Measurements from ENCODE around the gene AP2A1. TPM values are rescaled to one million over a fixed set of nuclear protein-coding genes. Genes with fewer than 3 reads are reported as not detected.
A peak's percentile ranks its signal among the peaks of the same experiment; 100 is the strongest.

The AP2A1 gene
- total and polyA plus RNA-seq, 9 of the 15 experiments (the other 6 are each of a cell fraction or from before 2014, with no cell fraction given), result 0.55 to 150 (median 31.9) TPM

DNA sequence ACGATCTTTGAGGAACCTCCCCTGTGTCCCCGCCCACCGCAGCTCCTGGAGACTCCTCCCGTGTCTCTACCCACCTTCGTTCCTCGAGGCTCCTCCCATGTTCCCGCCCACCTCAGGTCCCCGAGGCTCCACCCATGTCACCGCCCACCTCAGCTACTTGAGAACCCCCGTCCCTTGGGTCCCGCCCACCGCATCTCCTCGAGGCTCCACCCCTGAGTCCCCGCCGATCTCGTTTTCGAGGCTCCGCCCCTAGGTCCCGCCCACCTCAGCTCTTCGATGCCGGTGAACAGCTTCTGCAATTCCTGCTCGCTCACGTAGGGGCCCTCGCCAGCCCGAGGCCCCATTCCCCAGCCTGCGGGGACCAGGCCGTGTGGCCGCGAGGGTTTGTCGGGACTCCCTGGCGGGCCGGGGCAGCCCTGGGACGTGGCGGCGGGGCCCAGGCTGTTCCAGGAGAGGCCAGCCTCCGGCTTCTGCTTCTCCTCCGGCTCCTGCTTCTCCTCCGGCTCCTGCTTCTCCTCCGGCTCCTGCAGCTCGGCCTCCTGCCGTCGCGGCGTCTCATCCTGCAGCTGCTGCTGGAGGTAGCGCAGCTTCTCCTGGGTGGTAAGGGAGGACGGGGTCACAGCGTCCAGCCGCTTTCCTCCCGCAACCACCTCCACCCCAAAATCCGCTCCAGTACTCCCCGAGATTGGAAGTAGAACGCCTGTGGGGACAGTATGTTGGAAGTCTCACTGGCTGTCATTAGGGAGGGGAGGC, 20.4 kb upstream of the AP2A1 start (continued):
- no peak for TF ChIP-seq STAT5A (IDR thresholded peaks at IDR 0.05; ENCODE audit: borderline replicate concordance, low read length)
- TF ChIP-seq RAD21 (CRISPR knock-in tag; conservative IDR thresholded peaks at IDR 0.05 in 1 of 2, IDR thresholded peaks at IDR 0.05 in 1 of 2), result peak in 1 of 2 experiments; percentile 29; a peak in 2 of 4 replicates
- no peak for TF ChIP-seq GTF2A2 (tag; IDR thresholded peaks at IDR 0.05)
- TF ChIP-seq, protein P1, sequence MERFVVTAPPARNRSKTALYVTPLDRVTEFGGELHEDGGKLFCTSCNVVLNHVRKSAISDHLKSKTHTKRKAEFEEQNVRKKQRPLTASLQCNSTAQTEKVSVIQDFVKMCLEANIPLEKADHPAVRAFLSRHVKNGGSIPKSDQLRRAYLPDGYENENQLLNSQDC (CRISPR knock-in tag; IDR thresholded peaks at IDR 0.05), result no peak
- TF ChIP-seq ZNF143 (CRISPR knock-in tag; IDR thresholded peaks at IDR 0.05), result no peak
- no peak for TF ChIP-seq CEBPB (tag; IDR thresholded peaks at IDR 0.05)
- TF ChIP-seq ILF3 (IDR thresholded peaks at IDR 0.05; ENCODE audit: borderline replicate concordance), result no peak
- TF ChIP-seq ZNF140 (CRISPR knock-in tag; IDR thresholded peaks at IDR 0.05), result no peak
- no peak for TF ChIP-seq SIN3B (IDR thresholded peaks at IDR 0.05; ENCODE audit: low read depth)
- TF ChIP-seq ELF4 (CRISPR knock-in tag; IDR thresholded peaks at IDR 0.05), result no peak
- TF ChIP-seq MEIS2 (IDR thresholded peaks at IDR 0.05; ENCODE audit: partially characterized antibody), result no peak
- TF ChIP-seq KAT2B (IDR thresholded peaks at IDR 0.05; ENCODE audit: low read depth, low read length), result no peak
- no peak for TF ChIP-seq ZNF23 (CRISPR knock-in tag; IDR thresholded peaks at IDR 0.05)
- TF ChIP-seq NFIX (CRISPR knock-in tag; IDR thresholded peaks at IDR 0.05; ENCODE audit: low read depth), result no peak
- TF ChIP-seq ZKSCAN1 (IDR thresholded peaks at IDR 0.05; ENCODE audit: low read depth, low read length), result 0 out of 2 replicates have a peak, but pooled peaks have one; percentile 6
- no peak for TF ChIP-seq SMARCA4 (IDR thresholded peaks at IDR 0.05)
- TF ChIP-seq, protein P2, sequence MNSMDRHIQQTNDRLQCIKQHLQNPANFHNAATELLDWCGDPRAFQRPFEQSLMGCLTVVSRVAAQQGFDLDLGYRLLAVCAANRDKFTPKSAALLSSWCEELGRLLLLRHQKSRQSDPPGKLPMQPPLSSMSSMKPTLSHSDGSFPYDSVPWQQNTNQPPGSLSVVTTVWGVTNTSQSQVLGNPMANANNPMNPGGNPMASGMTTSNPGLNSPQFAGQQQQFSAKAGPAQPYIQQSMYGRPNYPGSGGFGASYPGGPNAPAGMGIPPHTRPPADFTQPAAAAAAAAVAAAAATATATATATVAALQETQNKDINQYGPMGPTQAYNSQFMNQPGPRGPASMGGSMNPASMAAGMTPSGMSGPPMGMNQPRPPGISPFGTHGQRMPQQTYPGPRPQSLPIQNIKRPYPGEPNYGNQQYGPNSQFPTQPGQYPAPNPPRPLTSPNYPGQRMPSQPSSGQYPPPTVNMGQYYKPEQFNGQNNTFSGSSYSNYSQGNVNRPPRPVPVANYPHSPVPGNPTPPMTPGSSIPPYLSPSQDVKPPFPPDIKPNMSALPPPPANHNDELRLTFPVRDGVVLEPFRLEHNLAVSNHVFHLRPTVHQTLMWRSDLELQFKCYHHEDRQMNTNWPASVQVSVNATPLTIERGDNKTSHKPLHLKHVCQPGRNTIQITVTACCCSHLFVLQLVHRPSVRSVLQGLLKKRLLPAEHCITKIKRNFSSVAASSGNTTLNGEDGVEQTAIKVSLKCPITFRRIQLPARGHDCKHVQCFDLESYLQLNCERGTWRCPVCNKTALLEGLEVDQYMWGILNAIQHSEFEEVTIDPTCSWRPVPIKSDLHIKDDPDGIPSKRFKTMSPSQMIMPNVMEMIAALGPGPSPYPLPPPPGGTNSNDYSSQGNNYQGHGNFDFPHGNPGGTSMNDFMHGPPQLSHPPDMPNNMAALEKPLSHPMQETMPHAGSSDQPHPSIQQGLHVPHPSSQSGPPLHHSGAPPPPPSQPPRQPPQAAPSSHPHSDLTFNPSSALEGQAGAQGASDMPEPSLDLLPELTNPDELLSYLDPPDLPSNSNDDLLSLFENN (IDR thresholded peaks at IDR 0.05; ENCODE audit: low read depth in 2 of 2, low read length in 2 of 2), result no peak
- peak; percentile 2; the same call in 1 of the 2 replicates for TF ChIP-seq CHD2 (IDR thresholded peaks at IDR 0.05; ENCODE audit: low read depth, low read length)
- no peak for TF ChIP-seq ZNF561 (CRISPR knock-in tag; conservative IDR thresholded peaks at IDR 0.05)
- TF ChIP-seq, protein P3, sequence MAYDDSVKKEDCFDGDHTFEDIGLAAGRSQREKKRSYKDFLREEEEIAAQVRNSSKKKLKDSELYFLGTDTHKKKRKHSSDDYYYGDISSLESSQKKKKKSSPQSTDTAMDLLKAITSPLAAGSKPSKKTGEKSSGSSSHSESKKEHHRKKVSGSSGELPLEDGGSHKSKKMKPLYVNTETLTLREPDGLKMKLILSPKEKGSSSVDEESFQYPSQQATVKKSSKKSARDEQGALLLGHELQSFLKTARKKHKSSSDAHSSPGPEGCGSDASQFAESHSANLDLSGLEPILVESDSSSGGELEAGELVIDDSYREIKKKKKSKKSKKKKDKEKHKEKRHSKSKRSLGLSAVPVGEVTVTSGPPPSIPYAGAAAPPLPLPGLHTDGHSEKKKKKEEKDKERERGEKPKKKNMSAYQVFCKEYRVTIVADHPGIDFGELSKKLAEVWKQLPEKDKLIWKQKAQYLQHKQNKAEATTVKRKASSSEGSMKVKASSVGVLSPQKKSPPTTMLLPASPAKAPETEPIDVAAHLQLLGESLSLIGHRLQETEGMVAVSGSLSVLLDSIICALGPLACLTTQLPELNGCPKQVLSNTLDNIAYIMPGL (CRISPR knock-in tag; IDR thresholded peaks at IDR 0.05), result no peak
- TF ChIP-seq FOXJ3 (CRISPR knock-in tag; IDR thresholded peaks at IDR 0.05), result no peak
- no peak for TF ChIP-seq TGIF2 (CRISPR knock-in tag; IDR thresholded peaks at IDR 0.05)
